CD4-positive, alpha-beta T cell treated with Interleukin-2 at 100 ng/mL for 4 hours (primary cell): ENCODE measurements around the gene SMIM30.
"Not testable (repeated sequence)": the region's sequence is repeated elsewhere in the genome, so short reads cannot be mapped to it uniquely, and the experiment has no call there.

Source experiments
- DNase-seq: peaks from one replicate; pipeline ENCODE4 v3.0.0-alpha.2; 2020; ENCODE audit warnings: low spot score

The SMIM30 gene, protein sequence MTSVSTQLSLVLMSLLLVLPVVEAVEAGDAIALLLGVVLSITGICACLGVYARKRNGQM

DNA sequence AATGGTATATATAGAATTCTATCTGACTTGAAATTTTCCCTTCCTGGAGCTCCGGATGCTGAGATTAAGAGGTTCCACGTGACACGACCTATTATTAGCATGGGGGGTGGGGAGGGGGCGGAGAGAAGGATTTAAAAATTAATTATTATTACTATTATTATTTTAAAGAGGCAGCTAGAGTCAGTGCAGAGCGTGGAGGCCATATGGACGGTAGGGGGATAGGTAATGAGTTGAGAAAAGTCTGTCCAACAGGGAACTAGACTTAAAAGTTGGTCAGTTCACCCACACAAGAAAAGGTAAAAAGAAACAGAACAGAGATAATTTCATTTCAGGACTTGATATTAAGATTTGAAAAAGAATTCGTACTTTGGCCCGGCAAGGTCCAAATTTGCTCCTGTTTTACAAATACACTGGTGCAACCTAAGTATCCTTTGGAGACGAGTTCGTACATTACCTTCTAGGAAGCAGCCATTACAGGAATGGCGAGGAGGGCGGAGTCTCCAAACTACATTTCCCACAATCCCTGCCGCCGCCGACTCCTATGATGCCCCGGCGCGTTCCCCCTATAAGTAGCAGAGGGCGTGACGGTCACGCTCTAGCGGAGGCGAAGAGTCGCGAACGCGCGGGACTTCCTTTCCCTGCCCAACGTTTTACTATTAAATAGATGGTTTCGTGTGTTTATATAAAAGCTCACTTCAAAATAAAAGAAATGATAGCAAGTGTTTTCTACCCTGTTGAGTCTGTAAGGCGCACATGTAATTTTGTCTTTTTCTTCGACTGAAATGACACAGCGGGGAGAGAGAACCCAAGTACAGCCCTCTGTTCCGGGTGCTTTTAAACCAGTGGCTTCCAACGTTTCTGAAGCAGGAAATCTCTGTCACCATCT, at the start of gene SMIM30:
Gene SMIM30, minus strand, starts transcription at position 481 of the 886 bp plus-strand sequence. CDS start 976 bp downstream, outside the sequence.
- peak; percentile 91 for DNase-seq

DNA sequence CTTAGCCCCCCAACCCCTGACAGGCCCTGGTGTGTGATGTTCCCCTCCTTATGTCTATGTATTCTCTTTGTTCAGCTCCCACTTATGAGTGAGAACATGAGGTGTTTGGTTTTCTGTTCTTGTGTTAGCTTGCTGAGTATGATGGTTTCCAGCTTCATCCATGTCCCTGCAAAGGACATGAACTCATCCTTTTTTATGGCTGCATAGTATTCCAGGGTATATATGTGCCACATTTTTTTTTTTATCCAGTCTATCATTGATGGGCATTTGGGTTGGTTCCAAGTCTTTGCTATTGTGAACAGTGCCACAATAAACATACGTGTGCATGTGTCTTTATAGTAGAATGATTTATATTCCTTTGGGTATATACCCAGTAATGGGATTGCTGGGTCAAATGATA, 47.8 kb upstream of the SMIM30 start:
- DNase-seq = not testable (repeated sequence)

DNA sequence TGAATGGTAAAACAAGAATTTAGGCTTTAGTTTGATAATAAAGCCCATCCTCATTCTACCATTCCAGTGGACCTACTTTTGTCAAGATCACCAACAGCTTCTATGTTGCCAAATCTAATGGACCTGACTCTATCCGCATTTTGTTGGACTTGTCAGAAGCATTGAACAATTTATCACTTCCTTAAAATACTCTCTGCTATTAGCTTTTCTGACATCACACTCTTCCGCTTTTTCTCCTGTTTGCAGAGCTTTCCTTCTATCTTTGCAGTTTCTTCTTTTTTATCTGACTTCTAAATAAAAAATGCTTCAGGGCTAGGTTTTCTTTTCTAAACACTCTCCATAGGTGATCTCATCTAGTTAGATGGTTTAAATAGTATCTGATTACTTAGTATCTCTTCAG, 42.7 kb upstream of the SMIM30 start:
- DNase-seq = no peak

DNA sequence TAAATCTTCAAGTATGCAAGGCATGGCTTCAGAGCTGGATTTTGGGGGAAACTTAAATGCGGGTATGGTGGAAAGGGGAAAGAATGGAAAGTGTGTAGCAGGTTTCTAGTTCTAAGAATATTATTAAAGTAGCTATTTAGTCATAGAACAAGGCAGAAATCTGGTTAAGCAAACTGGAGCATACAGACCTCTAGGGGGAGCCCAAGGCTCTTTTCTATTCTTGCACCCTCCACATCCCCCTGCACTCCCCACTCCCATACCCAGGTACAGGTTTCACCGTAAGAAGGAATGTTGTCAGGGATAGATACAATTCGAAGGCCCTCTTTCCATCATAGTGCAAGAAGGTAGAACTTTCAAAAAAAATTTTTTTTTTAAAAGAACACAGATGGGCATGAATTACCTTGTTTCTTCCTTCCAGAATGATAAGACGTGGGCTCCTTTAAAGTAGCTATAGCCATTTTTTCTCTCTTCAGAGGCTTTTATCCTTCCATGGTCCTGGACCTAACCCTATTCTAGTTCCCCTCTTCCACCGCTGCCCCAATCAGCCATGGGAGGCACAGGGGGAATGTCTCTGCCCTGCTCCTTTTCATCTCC, 41.5 kb upstream of the SMIM30 start:
- no peak for DNase-seq

DNA sequence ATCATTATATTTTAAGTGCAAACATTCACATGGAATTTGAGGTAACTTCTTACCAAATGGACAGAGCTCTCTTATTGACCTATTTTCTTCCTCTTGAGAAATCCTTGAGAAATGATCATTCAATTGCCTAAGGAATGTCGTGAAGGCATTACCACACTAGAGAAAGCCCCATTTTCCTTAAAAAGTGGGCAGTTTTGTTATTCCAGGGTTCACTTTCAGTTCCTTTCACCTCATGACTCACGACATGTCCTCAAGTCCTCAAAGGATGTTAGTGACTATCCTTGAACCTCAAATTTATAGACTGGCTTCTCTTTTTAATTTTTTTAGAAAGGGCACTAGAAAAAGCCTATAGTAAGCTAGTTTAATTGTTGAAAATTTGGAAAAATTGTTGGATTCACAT, 40.4 kb upstream of the SMIM30 start:
- DNase-seq = no peak

DNA sequence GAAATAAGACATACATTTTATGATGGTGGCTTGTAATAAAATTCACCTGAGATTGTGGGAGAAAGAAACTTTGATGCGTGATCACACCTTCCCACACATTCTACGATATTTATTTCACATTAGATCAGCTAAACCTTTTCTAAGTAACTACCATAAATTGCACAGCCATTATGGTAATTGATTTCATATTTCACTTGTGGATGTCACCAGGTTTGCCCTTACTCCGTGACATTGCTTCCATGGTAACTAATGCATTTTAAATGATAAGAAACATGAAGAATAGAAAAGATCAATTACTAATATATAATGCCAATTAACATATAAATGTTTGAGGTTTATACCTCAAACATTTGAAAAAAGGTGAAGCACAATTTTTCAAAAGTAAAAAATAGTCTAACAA, 35.8 kb upstream of the SMIM30 start:
- DNase-seq = no peak

DNA sequence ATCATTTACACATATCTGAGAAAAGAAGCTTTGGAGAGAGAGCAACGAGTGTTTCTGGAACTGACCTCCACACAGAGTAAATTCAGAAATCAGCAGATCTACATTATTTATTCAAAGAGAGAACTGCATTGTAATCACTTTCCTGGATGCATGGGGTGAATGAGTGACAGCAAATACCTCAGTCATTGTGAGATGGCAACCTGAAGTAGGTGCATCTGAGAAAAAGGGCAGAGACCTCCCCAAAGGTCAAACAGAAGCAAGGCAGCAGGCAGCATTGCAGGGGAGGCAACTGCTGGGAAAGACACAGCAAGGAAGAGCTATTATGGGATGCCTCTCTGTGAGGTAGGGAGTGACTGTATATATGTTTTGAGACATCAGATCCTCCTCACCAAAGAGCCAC, 26.5 kb upstream of the SMIM30 start:
- DNase-seq = no peak

DNA sequence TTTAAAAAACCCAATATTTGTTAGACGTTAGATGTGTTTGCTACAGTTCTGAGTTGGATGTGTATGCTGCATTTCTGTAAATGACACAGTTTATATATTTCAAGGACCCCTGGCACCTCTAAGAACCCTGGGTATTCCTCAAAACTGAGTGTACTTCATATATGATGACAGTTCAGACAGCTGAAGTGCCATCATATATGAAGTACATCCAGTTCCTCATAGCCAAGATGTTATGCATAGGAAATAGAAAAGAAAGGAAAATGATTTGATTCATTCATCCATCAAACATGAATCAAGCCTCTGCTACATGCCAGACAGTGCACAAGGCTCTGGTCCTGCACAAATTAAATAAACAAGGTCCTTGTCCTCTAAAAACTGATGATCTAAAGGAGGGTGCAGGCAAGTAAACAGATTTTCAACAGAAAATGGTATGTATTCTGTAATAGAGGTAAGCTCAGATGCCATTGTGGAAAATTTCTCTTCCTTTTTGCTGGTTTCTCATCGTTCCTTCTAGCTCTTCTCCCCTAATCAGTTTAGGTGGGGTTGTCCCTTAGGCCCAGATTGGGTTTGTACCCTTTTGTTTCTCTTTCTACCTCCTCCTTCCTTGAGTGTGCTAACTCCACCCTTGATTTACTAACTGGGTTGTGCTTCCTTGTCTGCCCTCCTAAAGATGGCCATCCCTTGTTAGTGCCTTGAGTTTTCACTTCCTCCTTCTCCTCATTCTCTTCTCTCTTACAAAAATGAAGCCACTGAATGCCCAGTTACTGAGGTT, 25.3 kb upstream of the SMIM30 start:
- no peak for DNase-seq

DNA sequence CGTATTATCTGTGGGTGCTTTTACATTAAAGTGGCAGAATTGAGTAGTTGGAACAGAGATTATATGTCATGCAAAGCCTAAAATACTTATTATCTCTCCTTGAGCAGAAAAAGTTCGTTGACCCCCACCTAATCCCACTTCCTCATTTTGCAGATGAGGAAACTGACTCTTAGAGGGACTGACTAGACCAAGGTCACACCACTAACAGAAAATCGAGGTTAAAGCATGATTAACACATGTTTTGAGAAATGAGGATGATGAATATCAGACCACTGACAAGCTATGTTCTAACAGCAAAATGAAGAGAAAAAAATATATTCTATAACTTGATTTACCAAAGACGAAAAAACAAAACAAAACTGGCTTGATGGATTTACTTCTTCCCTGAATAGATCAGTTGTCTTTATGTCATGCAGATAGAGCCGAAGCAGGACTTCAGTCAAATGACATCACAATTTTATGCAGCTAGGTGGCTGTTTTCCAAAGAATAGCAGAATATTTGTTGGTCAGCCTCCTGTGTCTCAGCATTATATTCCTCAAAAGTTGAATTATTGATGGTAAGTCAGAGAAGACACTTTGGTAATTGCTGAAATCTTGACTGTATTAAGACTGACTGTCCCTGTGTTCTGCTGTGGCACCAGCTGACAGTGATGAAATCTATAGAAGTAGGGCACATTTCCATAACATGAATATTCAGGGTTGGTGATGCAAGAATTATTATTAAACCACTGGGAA, 24.2 kb upstream of the SMIM30 start:
- no peak for DNase-seq

DNA sequence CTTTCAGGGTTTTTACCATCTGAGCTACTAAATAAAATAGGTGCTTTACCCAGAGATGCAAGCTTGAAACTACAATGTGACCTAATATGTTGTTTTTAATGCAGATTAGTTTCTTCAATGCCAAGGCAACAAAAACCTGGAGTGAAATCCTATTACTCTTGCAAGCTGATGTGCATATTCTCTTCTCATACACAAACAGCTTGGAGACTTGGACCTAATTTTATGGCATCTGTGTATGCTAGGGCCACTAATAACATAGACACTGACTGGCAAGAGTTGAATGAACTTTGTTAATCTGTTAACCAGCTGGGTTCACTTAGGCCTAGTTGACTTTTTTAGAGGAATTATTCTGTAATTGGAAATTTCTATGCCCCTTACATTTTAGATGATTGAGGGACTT, 23.4 kb upstream of the SMIM30 start:
- DNase-seq = no peak

DNA sequence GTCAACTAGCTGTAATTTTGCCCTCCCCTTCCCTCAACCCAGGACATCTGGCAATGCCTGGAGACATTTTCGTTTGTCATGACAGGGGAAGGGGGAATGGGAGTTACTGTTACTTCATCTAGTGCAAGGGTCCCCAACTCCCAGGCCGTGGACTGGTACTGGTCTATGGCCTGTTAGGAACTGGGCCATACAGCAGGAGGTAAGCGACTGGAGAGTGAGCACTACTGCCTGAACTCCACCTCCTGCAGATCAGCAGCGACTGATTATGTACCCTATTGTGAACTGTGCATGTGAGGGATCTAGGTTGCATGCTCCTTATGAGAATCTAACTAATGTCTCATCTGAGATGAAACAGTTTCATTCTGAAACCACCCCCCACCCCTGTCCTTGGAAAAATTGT, 22.6 kb upstream of the SMIM30 start:
- no peak for DNase-seq

DNA sequence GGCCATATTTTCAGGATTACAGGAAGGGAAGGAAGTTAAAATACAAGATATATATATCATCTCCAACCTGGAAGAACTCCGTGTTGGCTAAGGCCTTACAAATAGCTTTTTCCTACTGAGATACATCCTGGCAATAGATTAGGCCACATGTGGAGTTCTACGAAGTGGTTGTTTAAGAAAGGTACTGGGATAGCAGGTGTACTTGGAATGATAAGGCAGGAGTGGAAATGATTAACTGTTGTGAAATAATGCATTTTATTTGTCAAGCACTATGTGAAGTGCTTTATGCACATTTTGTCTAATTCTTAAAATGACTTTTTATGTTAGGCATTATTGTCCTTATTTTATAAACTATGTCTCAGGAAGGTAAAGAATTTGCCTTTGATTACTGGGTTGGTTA, 18.9 kb upstream of the SMIM30 start:
- no peak for DNase-seq

DNA sequence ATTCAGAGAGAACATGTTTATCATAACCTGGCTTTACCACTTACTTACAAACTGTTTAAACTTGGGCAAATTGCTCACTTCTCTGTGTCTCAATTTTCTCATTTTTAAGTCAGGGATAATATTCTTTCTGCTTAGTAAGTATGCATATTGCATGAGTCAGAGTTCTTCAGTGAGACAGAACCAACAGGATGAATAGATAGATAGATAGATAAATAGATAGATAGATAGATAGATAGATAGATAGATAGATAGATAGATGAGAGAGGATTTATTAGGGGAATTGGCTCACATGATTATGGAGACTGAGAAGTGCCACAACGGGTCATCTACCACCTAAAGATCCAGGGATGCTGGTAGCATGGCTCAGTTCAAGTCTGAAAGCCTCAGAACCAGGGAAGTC, 15.7 kb upstream of the SMIM30 start:
- DNase-seq = no peak

DNA sequence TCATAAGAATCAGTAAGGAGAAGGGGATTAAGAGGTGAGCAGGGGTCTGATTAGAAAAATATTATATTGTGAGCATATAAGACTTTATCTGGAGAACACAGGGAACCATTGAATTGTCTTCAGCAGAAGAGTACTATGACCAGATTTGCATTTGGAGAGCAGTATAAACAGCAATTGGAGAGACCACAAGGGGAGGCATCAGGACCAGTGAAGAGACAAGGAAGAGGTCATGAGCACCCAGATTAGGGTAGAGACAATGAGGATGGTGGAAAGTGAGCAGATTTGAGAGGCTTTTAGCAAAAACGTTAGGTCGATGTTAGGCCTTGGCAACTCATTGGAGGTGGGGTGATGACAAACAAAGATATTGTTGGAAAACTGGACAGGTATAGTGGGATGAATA, 13.0 kb upstream of the SMIM30 start:
- no peak for DNase-seq

DNA sequence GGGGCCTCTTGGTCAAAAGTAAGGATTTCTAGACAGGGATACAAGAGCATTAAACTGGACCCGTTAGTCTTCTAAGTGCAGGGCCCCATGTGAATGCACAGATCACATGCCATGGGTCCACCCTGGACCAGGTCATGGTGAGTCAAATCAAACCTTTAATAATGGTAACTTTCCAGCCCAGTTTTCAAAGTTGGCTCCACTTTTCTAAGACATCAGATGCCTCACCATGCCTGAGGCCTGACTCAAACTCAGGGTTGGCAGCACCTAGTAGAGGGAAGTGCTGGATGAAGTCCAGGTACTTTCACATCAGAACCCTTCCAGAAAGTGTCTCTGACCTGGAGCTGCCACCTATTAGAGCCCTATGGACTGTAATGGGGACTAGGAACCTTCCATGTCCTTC, 9.7 kb upstream of the SMIM30 start:
- DNase-seq = no peak

DNA sequence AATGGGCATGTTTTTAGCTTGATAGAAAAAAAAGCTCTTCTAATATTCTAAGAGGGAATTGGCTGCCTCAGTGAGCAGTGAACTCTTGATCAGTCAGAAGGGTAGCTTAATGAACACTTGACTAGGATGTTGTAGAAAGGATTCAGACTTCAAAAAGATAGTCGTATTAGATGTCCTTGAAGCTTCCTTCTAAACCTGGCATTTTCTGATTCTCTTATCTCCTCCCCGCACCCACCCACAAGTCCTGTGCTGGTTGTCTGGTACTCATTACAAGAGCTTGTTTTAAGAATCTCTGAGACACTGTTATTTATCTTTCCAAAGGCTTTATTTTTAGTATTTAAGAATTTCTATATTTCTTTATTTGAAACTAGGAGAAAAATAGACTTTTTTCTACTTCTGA, 7.4 kb upstream of the SMIM30 start:
- DNase-seq = no peak

DNA sequence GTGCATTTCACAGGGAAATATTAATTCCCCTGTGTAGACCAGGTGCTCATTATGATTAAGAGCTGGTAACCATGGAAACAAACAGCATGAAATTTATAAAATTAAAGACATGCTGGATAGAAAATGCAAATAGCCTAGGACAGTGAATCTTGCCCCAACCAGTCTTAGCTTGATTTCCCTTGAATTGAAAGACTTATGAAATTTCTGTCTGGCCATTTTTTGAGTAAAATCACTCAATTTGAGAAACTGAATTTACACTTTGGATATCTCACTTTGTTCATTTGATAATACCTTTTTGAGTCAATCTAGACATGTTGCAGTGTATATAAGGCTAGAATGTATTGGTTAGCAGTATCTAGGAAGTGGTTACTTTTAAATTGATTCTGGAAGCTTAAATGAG, 4.4 kb upstream of the SMIM30 start:
- DNase-seq = no peak

DNA sequence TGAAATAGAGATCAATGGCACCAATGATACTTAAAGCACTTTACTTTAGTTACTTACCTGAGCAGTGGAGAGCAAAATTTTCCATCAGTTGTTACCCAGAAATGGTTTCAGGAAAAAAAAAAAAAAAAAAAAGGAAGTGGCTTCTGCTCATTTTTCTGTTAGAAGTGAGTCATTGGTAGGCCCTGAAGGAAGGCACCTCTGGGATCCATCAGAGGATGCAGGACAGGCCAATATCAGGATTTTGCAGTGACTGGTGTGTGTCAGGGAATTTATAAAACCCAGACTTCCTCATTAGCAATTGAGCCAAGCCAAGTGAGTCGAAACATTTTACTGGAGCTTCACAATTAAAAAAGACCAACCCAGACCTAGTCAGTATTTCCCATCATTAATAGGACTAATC, 2.3 kb upstream of the SMIM30 start:
- no peak for DNase-seq

DNA sequence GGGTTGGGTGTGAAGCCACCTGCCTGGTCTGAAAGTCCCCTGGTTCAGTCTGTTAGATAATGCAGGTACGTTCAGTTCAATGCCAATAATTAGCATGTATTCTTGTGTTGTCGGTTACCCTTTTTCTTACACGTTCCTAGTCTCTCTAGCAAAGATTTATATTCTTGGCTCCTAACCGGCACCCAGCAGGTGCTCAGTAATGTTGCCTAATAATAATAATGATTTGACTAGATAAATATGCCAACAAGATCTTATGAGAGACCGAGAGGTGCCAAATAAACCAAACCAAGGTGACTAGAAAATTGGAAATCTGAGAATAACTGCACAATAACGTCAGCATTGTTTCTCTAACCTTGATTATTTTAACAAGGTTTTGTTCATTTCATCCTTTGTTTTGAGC, 1.1 kb upstream of the SMIM30 start:
- DNase-seq = no peak

DNA sequence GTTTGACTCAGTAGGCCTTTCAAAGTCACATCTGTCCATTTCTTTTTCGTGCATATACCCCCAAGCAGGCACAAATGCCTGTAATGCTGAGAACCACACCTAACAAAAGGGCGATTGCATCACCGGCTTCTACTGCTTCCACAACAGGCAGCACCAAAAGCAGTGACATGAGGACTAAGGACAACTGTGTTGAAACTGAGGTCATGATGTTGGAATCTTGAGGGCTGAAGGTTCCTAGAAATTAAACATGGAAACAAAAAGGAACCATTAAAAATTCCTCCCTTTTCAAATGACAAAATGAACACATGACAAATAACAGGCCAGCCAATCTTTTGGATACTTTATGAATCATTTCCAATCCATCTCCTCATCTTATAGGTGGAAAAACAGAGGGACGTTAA, 980 bp downstream of the SMIM30 start:
- not testable (repeated sequence) for DNase-seq

DNA sequence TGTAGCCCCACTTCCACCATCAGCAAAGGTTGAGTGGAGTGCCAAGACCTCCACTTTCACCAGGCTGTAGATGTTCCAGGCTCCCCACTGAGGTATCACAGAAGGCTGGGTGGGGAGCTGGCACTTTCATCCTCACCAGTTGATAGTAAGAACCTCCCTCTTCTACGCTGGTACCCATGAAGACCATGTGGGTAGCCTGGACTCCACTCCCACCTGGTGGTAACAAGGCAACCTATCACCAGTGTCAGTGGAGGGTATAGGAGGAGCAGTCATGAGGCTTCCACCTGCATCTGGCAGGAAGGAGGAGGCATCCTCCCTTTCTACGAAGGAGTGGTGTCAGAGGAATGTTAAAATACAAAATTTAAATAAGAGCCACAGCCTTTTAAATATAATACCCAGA, 4.4 kb downstream of the SMIM30 start:
- no peak for DNase-seq

DNA sequence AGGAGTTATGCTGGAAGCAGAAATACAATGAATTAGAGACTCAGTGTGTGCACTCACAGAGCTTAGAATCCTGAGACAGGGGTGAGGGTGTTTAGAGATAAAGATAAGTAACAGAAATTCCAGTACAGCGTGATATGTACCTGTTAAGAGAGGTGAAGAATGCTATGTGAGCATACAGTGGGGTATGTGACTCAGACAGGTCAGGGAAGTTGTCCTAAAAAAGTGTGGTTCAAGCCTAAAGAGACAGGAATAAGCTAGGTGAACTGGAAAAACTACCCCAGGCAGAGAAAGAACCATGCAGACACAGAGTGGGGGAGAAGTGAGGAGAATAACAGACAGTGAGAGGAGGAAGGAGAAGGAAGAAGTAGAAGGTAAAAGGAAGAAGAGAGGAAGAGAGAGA, 8.6 kb downstream of the SMIM30 start:
- no peak for DNase-seq
